ENCODE results near the gene SKIDA1. TPM values are rescaled to one million over a fixed set of nuclear protein-coding genes. Genes with fewer than 3 reads are reported as not detected.
A peak's percentile ranks its signal among the peaks of the same experiment; 100 is the strongest.

SKIDA1 gene
- total RNA-seq, 3 donors from 2014 or later, result 0.59 to 1.4 (median 0.98) TPM

- Histone ChIP-seq H3K36me3 (no peaks in the 10 kb centered on the region), H3K4me3 (no peak overlapping the region), H3K9me3 (no peaks in the 10 kb centered on the region), H3K27me3 (peaks cover 0 to 5% of the 10 kb centered on the region in 2 donors), H3K27ac (no peak overlapping the region), H3K4me1 (peaks cover 0 to under 1% of the 10 kb centered on the region in 2 donors)
- no peak for TF ChIP-seq POLR2A (IDR thresholded peaks at IDR 0.05)
- no peak for TF ChIP-seq POLR2AphosphoS5 (IDR thresholded peaks at IDR 0.05)
- TF ChIP-seq CTCF (IDR thresholded peaks at IDR 0.05), result no peak
- no peak for DNase-seq (ENCODE audit: low spot score in 2 of 2)
- intact Hi-C loops (cut with DNase I; ENCODE audit: low total_unique reads), result loop anchor here (10.0 kb wide), 1 partner anchor 1667 kb away; no protein-coding TSS in a partner anchor
Measured at GRCh38 chr10:21511946-21512572, 13.4 kb downstream of the SKIDA1 start.

DNA sequence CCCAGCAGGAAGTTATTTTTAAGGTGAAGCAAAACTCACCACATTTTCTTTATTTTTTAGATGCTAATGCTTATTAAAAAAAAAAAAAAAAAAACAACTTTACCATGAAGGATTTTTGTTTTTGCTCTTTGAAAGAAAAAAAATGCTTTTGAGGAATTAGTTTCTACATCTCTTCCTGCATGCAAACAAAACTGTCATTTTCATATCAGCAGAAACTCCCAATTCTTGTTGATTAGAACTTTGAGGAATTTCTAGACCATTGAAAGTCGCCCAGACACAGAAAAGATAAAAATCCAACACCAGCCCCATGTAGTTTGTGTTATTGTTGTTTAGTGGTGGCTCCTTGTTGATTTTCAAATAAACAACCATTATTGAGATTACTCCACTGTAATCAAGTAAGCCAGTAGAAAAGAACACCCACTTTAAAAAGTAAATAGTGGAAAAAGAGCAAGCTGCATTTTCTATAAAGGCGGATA, 14.3 kb downstream of the SKIDA1 start:
- H3K4me3 ChIP-seq, result no peak overlapping the region
- no peaks in the 10 kb centered on the region for H3K9me3 ChIP-seq
- H3K36me3 ChIP-seq, result no peaks in the 10 kb centered on the region
- TF ChIP-seq CTCF (IDR thresholded peaks at IDR 0.05), result no peak
- TF ChIP-seq POLR2AphosphoS5 (IDR thresholded peaks at IDR 0.05), result no peak
- TF ChIP-seq POLR2A (IDR thresholded peaks at IDR 0.05), result no peak
- intact Hi-C loops (cut with DNase I; ENCODE audit: low total_unique reads), result loop anchor here (10.0 kb wide), 1 partner anchor 1666 kb away; no protein-coding TSS in a partner anchor
- no peak for DNase-seq (ENCODE audit: low spot score in 2 of 2)
- no peak overlapping the region for H3K27ac ChIP-seq
- H3K27me3 ChIP-seq, result peaks cover 0 to 5% of the 10 kb centered on the region in 2 donors
- H3K4me1 ChIP-seq, result no peaks in the 10 kb centered on the region

DNA sequence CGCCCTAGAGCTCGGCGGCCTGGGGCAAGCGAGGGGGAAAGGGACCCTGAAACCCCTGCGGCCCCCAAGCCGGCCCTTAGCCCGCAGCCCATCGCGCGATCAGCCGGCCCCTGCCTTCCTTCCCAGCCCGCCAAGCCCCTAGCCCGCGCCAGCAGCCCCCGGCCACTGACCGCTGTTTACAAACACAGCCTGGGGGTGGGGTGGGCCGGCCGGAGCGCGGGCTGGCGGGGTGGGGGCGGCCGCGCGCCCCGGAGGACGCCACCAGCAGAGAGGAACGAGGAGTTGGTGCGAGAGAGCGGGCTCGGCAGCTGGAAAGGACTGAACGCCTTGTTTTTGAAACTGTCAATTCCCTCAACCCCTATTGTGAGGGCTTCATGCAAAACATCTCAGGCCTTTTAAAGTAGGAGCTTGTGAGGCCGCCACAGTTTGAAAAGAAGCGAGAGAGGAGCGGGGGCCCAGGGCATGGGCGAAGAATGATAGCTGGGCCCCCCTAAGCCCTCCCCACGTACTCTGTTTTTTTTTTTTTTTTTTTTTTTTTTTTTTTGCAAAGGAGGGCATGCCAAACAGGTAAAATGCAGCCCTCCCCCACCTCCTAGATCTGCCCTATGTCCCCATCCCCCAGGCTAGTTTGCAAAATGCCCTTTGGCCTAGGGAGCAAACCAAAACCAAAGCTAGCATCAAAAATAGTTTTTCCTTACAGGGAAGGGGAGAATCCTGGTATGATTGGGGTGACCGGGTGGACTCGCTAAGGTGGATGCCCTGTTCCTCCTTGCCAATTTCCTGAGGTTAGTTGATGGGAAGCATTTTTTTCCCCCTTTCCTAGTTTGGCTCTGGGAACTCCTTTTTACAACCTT, 15.0 kb downstream of the SKIDA1 start:
- peak overlapping the region; percentile 45 to 66 for H3K27ac ChIP-seq
- H3K9me3 ChIP-seq, result no peaks in the 10 kb centered on the region
- H3K36me3 ChIP-seq, result no peaks in the 10 kb centered on the region
- H3K27me3 ChIP-seq, result peaks cover 0 to 5% of the 10 kb centered on the region in 2 donors
- intact Hi-C loops (cut with DNase I; ENCODE audit: low total_unique reads), result loop anchor here (10.0 kb wide), 1 partner anchor 1666 kb away; no protein-coding TSS in a partner anchor
- peak overlapping the region; percentile 45 to 68 (median 47) for H3K4me3 ChIP-seq
- TF ChIP-seq POLR2A (IDR thresholded peaks at IDR 0.05) (no peak), POLR2AphosphoS5 (IDR thresholded peaks at IDR 0.05) (no peak), CTCF (IDR thresholded peaks at IDR 0.05) (no peak)
- no peak for DNase-seq (ENCODE audit: low spot score in 2 of 2)
- no peaks in the 10 kb centered on the region for H3K4me1 ChIP-seq

DNA sequence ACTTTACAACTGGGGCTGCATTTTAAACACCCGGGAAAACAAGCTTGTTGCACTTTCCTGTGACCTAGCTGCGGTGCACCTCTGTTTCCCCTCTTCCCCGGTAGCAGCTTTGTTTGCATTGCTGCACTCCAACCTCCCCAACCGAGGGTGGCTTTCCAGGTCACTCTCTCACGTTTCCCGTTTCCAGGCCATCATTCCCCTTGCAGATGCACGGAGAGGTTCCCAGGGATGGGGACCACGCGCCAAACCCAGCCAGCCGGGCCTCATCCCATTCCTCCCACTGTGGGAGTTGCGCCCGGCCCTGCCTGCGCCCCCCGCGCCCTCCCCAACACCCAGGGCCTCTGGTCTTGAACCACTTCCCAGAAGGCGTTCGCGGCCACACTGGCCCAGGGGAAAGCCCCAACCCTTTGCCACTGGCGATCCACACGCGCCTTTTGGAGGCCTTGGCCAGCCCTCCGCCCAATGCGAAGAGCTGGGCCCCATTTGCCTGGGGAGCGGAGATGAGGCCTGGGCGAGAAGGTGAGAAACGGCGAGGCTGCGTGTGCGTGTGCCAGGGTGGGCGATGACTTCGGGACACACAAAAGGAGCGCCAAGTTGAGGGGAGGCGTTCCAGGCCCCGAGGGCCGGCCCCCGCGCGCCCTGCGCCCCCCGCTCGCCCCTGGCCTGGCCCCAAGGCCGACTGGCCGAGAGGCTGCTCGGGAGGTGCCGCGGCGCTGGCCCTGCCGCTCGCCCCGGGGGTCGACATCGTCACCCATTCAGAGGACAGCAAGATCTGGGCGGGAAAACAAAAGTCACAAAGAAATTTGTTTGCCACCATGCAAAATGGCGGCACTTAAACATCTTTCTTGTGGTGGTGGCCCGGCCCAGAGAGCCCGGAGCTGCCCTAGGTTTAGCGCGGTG, 15.9 kb downstream of the SKIDA1 start:
- DNase-seq (ENCODE audit: low spot score in 2 of 2), result no peak
- peak overlapping the region; percentile 45 to 68 (median 47) for H3K4me3 ChIP-seq
- H3K9me3 ChIP-seq, result no peaks in the 10 kb centered on the region
- H3K27me3 ChIP-seq, result peaks cover 0 to 5% of the 10 kb centered on the region in 2 donors
- no peaks in the 10 kb centered on the region for H3K36me3 ChIP-seq
- H3K27ac ChIP-seq, result peak overlapping the region; percentile 45 to 66
- no peak for TF ChIP-seq POLR2A (IDR thresholded peaks at IDR 0.05)
- intact Hi-C loops (cut with DNase I; ENCODE audit: low total_unique reads), result loop anchor here (10.0 kb wide), 1 partner anchor 1665 kb away; no protein-coding TSS in a partner anchor
- H3K4me1 ChIP-seq, result no peaks in the 10 kb centered on the region

DNA sequence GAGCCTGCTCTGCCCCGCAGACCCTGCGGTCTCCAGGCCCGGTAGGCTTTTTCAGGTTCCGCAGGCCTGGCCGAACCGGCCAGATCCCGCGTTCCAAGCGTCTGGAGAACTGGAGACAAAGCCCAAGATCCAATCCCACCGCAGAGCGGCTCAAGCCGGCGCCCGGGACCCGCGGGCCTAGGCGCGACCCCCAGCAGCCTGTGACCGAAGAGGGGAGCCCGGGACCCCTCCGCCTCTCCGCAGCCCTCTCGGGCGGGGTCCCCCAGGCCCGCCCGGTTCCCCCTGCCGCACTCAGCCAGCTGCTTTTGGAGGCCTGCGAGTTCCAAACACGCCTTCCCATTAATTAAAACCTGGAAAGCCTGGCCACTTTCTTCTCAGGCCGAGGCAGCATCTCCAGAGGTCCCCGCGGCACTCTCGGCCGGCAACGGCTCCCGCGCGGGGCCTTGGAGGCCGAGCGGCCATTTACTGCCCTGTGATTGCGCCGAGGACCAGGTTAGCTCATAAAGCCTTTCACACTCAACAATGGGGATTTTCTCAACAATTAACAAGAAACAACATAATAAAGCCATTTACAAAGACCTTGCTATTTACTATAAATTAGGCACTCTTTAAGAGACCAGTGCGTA, 16.7 kb downstream of the SKIDA1 start:
- H3K27ac ChIP-seq, result no peak overlapping the region

More for the DNA sequence above, 16.7 kb downstream of the SKIDA1 start:
- intact Hi-C loops (cut with DNase I; ENCODE audit: low total_unique reads), result no loop called here
- TF ChIP-seq CTCF (IDR thresholded peaks at IDR 0.05) (no peak), POLR2AphosphoS5 (IDR thresholded peaks at IDR 0.05) (no peak), POLR2A (IDR thresholded peaks at IDR 0.05) (no peak)
- H3K27me3 ChIP-seq, result peaks cover 0 to 5% of the 10 kb centered on the region in 2 donors
- no peaks in the 10 kb centered on the region for H3K4me1 ChIP-seq
- no peaks in the 10 kb centered on the region for H3K9me3 ChIP-seq
- H3K4me3 ChIP-seq, result no peak overlapping the region
- H3K36me3 ChIP-seq, result no peaks in the 10 kb centered on the region
- DNase-seq (ENCODE audit: low spot score in 2 of 2), result no peak

Measured in breast epithelium (tissue), 4 donors.